K562 (cell line): Measurements from ENCODE around the gene ESRRG. TPM values are rescaled to one million over a fixed set of nuclear protein-coding genes. Genes with fewer than 3 reads are reported as not detected.

ENCODE experiments used
- ATAC-seq: fragments of 200-7000 bp; cut with Tn5 transposase; 3 replicates; pipeline ENCODE4 v1.9.1; 2020; ENCODE audit warnings: moderate library complexity
- BruUV-seq: library from RNA; stranded (reverse); fragments of 400-500 nt; replicated peaks from 2 replicates; lab custom pipeline; 2021; lab: Mats Ljungman, UMichigan
- CTCF ChIA-PET: fragments of 300-600 bp; formaldehyde crosslinking; extraction: SDS; loops from one replicate; lab custom pipeline; 2021; ENCODE audit warnings: low intra/inter-chr PET ratio; lab: Yijun Ruan, JAX
- POLR2A ChIA-PET: fragments of 300-600, 350-650 bp; sonication (Branson Sonifier 250); formaldehyde crosslinking; extraction: SDS; loops from one replicate; lab custom pipeline; 2021; ENCODE audit warnings: antibody characterized with exemption, inconsistent platforms; lab: Yijun Ruan, JAX
- DNase-seq, 4 experiments: peaks; one replicate each; pipeline versions ENCODE4 v3.0.0 to v3.0.0-alpha.2; 2011 to 2018; ENCODE audit warnings: low spot score in 3 of 4, mixed read lengths in 3 of 4; ENCODE audit errors: extremely low read depth in 1 of 4
- FAIRE-seq: peaks from 2 replicates; lab custom pipeline; 2011; peaks lifted over from hg19 to GRCh38; lab: Jason Lieb, UNC
- H2AFZ ChIP-seq: 2 replicates; pipeline ENCODE4 v1.6.0; 2011; ENCODE audit warnings: low read depth, low read length, control low read depth, inconsistent platforms
- H3K27ac ChIP-seq: fragments of 200-600 bp; 3 replicates; pipeline ENCODE4 v1.8.0; 2011; ENCODE audit warnings: low read depth, mild to moderate bottlenecking, control low read depth, inconsistent platforms, low read length, moderate library complexity, mixed read lengths; ENCODE audit errors: extremely low read depth
- H3K27me3 ChIP-seq, 2 experiments: fragments of 300-600 bp in 1 of 2; 2 replicates in 1 of 2; 3 replicates in 1 of 2; pipeline versions ENCODE4 v1.6.0 to v1.8.0; 2011; ENCODE audit warnings: inconsistent platforms in 2 of 2, low read length in 2 of 2, mild to moderate bottlenecking in 1 of 2, mixed read lengths in 1 of 2, moderate library complexity in 1 of 2; ENCODE audit not compliant: control insufficient read depth in 2 of 2, insufficient read depth in 2 of 2
- H3K36me3 ChIP-seq: fragments of 300-600 bp; 3 replicates; pipeline ENCODE4 v1.8.0; 2011; ENCODE audit warnings: mild to moderate bottlenecking, low read length, inconsistent platforms; ENCODE audit not compliant: control insufficient read depth, insufficient read depth
- H3K4me1 ChIP-seq, 2 experiments: fragments of 200-600 bp in 1 of 2; replicated peaks in 1 of 2; 2 replicates in 1 of 2; 3 replicates in 1 of 2; pipeline versions ENCODE4 v1.5.1 to v1.8.0; 2011; ENCODE audit warnings: inconsistent platforms in 2 of 2, low read length in 2 of 2, mild to moderate bottlenecking in 1 of 2, mixed read lengths in 1 of 2, moderate library complexity in 1 of 2; ENCODE audit not compliant: control insufficient read depth in 2 of 2, insufficient read depth in 2 of 2
- H3K4me2 ChIP-seq: 2 replicates; pipeline ENCODE4 v1.6.1; 2011; ENCODE audit warnings: low read length, control low read depth, inconsistent platforms, mixed read lengths; ENCODE audit not compliant: insufficient read depth
- H3K4me3 ChIP-seq: fragments of 200-600 bp; sonication (generic), shearing (Covaris generic); 2 replicates; pipeline ENCODE4 v1.5.1; 2016; ENCODE audit warnings: control low read depth, inconsistent platforms
- H3K79me2 ChIP-seq: fragments of 200-600 bp; 3 replicates; pipeline ENCODE4 v1.8.0; 2011; ENCODE audit warnings: low read length, inconsistent platforms; ENCODE audit not compliant: control insufficient read depth, insufficient read depth
- H3K9ac ChIP-seq, 2 experiments: 2 replicates each; pipeline versions ENCODE4 v1.6.0 to v1.6.1; 2011; ENCODE audit warnings: low read depth in 2 of 2, low read length in 2 of 2, control low read depth in 1 of 2, inconsistent platforms in 1 of 2, mild to moderate bottlenecking in 1 of 2, mixed read lengths in 1 of 2; ENCODE audit not compliant: insufficient read depth in 1 of 2
- H3K9me1 ChIP-seq: one replicate; pipeline ENCODE4 v1.6.0; 2011; ENCODE audit warnings: inconsistent platforms, mild to moderate bottlenecking, low read length, moderate library complexity; ENCODE audit not compliant: control insufficient read depth, insufficient read depth
- H3K9me3 ChIP-seq: replicated peaks from 2 replicates; pipeline ENCODE4 v1.5.1; 2011; ENCODE audit warnings: low read depth, low read length, inconsistent platforms; ENCODE audit not compliant: control insufficient read depth, insufficient read depth
- H4K20me1 ChIP-seq: replicated peaks from 2 replicates; pipeline ENCODE4 v1.6.1; 2011; ENCODE audit warnings: low read length, inconsistent platforms, mixed read lengths; ENCODE audit not compliant: control insufficient read depth, insufficient read depth
- GTF2A2 ChIP-seq: IDR thresholded peaks from 2 replicates; pipeline ENCODE4 v1.6.1; 2016; ENCODE audit warnings: mild to moderate bottlenecking, missing genetic modification characterization, missing compliant biosample characterization
- MCM7 ChIP-seq, 2 experiments: fragments of 450-650 bp; IDR thresholded peaks; 2 replicates each; pipeline ENCODE4 v1.6.1; 2016 to 2018
- NR1H2 ChIP-seq: sonication (generic); formaldehyde crosslinking; IDR thresholded peaks from 2 replicates; pipeline ENCODE4 v1.4.0; 2020; ENCODE audit warnings: mild to moderate bottlenecking, missing genetic modification reagents
- RBM34 ChIP-seq: fragments of 200-400 bp; formaldehyde crosslinking; IDR thresholded peaks from 2 replicates; pipeline ENCODE4 v1.6.1; 2018; ENCODE audit warnings: low read length, borderline replicate concordance; ENCODE audit not compliant: insufficient read depth
- WGBS: fragments of 100-300 bp; shearing (Covaris generic); methylation state at CpG from one replicate; pipeline ENCODE4 v1.1.6; 2016; ENCODE audit warnings: low coverage, mixed read lengths; ENCODE audit not compliant: insufficient coverage; ENCODE audit errors: missing lambda C conversion rate; 5-methylcytosine and 5-hydroxymethylcytosine counted together
- in situ Hi-C: fragments of 300-500 bp; cut with MboI; formaldehyde crosslinking; loops from 4 replicates; pipeline ENCODE4 v1.15.0; 2018; ENCODE audit warnings: inconsistent platforms, mixed read lengths
- intact Hi-C: fragments of 100-400 bp; cut with micrococcal nuclease; formaldehyde crosslinking; loops from 2 replicates; pipeline ENCODE4 v1.14.2; 2022
- polyA plus RNA-seq, 8 experiments: library from polyadenylated mRNA; depleted of rRNA in 4 of 8; stranded (reverse) in 5 of 8; unstranded in 3 of 8; fragments of >200 nt; fragmentation: Nextera tagmentation in 2 of 8; fragmentation: Illumina TruSeq in 1 of 8; extraction: Ambion mirVana in 2 of 8; extraction: Trizol in 1 of 8; gene quantifications; 2 replicates each; pipeline versions ENCODE4 v1.2.1 to v1.2.3, GENCODE V29; 2011 to 2014; ENCODE audit warnings: inconsistent platforms in 1 of 8, missing spikeins in 1 of 8
- total RNA-seq, 7 experiments: library from RNA; depleted of rRNA in 6 of 7; stranded (reverse); fragments of >200 nt in 6 of 7; fragmentation: Illumina TruSeq in 2 of 7; extraction: Trizol in 2 of 7; gene quantifications; 2 replicates each; pipeline versions ENCODE4 v1.2.1 to v1.2.3, GENCODE V29; 2011 to 2021; ENCODE audit warnings: low replicate concordance in 1 of 7
- TF ChIP-seq, protein P1 (sequence below): fragments of 450-650 bp; IDR thresholded peaks from 2 replicates; pipeline ENCODE4 v1.6.1; 2016; ENCODE audit warnings: low read depth, mild to moderate bottlenecking, moderate library complexity
- TF ChIP-seq, protein P2 (sequence below): fragments of 200-400 bp; formaldehyde crosslinking; IDR thresholded peaks from 2 replicates; pipeline ENCODE4 v1.6.1; 2017; ENCODE audit warnings: mild to moderate bottlenecking, low read depth, low read length, moderate library complexity

ESRRG gene
- total and polyA plus RNA-seq, 9 of the 15 experiments (the other 6 are each of a cell fraction or from before 2014, with no cell fraction given) = not detected

DNA sequence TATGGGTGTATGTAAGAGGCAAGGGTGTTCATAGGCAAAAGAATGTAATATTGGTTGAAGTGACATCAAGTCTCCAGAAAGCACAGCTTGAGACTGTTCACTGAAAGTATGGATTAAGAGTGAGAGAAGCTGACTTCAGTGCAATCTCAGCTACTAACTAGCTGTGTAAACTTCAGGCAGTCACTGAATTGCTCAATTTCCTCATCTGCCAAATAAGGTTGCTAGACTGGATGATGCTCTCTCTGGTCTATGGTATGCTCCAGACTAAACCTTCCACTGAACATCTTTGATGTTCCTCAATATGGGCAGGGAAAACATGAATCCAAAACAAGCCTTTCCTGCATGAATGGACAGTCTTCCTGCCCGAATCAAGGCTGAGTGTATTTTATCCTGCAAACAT is 188.2 kb downstream of the ESRRG start:
- Histone ChIP-seq H2AFZ (no peak overlapping the region), H3K79me2 (no peaks in the 10 kb centered on the region), H3K27me3 (no peaks in the 10 kb centered on the region), H3K4me2 (no peak overlapping the region), H3K9ac (no peak overlapping the region), H3K36me3 (no peaks in the 10 kb centered on the region), H3K4me1 (no peaks in the 10 kb centered on the region), H3K9me3 (peaks cover 2% of the 10 kb centered on the region), H3K9me1 (no peaks in the 10 kb centered on the region), H4K20me1 (no peaks in the 10 kb centered on the region), H3K4me3 (no peak overlapping the region), H3K27ac (no peak overlapping the region)
- FAIRE-seq (no peak), ATAC-seq (no peak), DNase-seq (no peak)
- ChIA-PET POLR2A (no interaction called here), CTCF (no interaction called here)
- in situ Hi-C loops (no loop called here), intact Hi-C loops (no loop called here)
- BruUV-seq = no TSS peak
- no peak for TF ChIP-seq NR1H2 (CRISPR knock-in tag)
- WGBS = 0% methylated on average over 1 of the region's 1 CpG

DNA sequence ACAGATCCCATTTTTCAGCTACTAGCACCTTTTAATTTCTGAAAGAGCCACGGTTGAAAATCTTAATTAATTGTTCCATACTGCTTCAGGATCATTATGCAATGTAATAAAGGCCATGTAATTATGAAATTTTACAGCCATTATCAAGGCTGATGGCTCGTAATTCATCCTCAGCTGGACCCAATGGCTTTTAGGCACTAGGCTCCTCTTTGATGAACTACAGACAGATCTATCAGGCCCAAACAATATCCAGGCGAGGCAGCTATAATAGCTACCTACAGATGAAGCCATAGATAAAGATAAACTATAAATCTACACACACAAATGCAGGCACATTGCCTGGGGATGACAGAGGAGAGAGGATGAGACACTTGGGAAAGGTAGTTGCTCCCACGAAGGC is 189.5 kb downstream of the ESRRG start:
- intact Hi-C loops = no loop called here
- no peak for DNase-seq
- no peak overlapping the region for H3K9ac ChIP-seq
- FAIRE-seq = no peak
- no peaks in the 10 kb centered on the region for H4K20me1 ChIP-seq
- ChIA-PET CTCF (no interaction called here), POLR2A (no interaction called here)
- no peak overlapping the region for H3K27ac ChIP-seq
- no peak for ATAC-seq
- no peak overlapping the region for H2AFZ ChIP-seq
- TF ChIP-seq MCM7 (IDR thresholded peaks at IDR 0.05) (no peak), GTF2A2 (tag) (no peak), RBM34 (no peak)
- TF ChIP-seq, protein P1, sequence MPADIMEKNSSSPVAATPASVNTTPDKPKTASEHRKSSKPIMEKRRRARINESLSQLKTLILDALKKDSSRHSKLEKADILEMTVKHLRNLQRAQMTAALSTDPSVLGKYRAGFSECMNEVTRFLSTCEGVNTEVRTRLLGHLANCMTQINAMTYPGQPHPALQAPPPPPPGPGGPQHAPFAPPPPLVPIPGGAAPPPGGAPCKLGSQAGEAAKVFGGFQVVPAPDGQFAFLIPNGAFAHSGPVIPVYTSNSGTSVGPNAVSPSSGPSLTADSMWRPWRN = no peak
- TF ChIP-seq, protein P2, sequence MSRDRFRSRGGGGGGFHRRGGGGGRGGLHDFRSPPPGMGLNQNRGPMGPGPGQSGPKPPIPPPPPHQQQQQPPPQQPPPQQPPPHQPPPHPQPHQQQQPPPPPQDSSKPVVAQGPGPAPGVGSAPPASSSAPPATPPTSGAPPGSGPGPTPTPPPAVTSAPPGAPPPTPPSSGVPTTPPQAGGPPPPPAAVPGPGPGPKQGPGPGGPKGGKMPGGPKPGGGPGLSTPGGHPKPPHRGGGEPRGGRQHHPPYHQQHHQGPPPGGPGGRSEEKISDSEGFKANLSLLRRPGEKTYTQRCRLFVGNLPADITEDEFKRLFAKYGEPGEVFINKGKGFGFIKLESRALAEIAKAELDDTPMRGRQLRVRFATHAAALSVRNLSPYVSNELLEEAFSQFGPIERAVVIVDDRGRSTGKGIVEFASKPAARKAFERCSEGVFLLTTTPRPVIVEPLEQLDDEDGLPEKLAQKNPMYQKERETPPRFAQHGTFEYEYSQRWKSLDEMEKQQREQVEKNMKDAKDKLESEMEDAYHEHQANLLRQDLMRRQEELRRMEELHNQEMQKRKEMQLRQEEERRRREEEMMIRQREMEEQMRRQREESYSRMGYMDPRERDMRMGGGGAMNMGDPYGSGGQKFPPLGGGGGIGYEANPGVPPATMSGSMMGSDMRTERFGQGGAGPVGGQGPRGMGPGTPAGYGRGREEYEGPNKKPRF = no peak
- H3K9me1 ChIP-seq = no peaks in the 10 kb centered on the region
- no peaks in the 10 kb centered on the region for H3K79me2 ChIP-seq
- H3K27me3 ChIP-seq = no peaks in the 10 kb centered on the region
- in situ Hi-C loops = no loop called here
- no peaks in the 10 kb centered on the region for H3K4me1 ChIP-seq
- no peaks in the 10 kb centered on the region for H3K36me3 ChIP-seq
- BruUV-seq = no TSS peak
- H3K4me3 ChIP-seq = no peak overlapping the region
- WGBS = 3% methylated on average over 4 of the region's 4 CpGs
- no peak overlapping the region for H3K4me2 ChIP-seq
- no peaks in the 10 kb centered on the region; the same call in 1 of the 2 replicates for H3K9me3 ChIP-seq
